ENCODE results near the gene CROCC2.

GRCh38 chr2:240884745-240885144 lies 21.4 kb upstream of the CROCC2 start:
- TF ChIP-seq ZNF184 (tag by site-specific recombination; IDR thresholded peaks at IDR 0.05) (no peak), CTCF (tag by site-specific recombination; IDR thresholded peaks at IDR 0.05) (no peak), ZBTB10 (tag by site-specific recombination; IDR thresholded peaks at IDR 0.05) (no peak), ZNF510 (tag by site-specific recombination; IDR thresholded peaks at IDR 0.05; ENCODE audit: insufficient replicate concordance) (no peak), ZBTB8A (tag by site-specific recombination; IDR thresholded peaks at IDR 0.05) (no peak), ZNF138 (tag by site-specific recombination; IDR thresholded peaks at IDR 0.05; ENCODE audit: borderline replicate concordance) (no peak), KLF10 (tag by site-specific recombination; IDR thresholded peaks at IDR 0.05) (no peak), SETDB1 (IDR thresholded peaks at IDR 0.05; ENCODE audit: insufficient read length, low read length) (no peak)
